Cardiac muscle cell (in vitro differentiated cells and primary cell): ENCODE measurements around the gene RFNG. TPM values are rescaled to one million over a fixed set of nuclear protein-coding genes. Genes with fewer than 3 reads are reported as not detected.

ENCODE experiments used
- DNase-seq, 2 donors: peaks; one replicate each; pipeline versions ENCODE4 v3.0.0 to v3.0.0-alpha.2; 2010 to 2017; ENCODE audit warnings: low read depth in 1 of 2, low spot score in 1 of 2
- H3K27ac ChIP-seq: fragments of 200-600 bp; sonication (generic); 2 replicates; pipeline ENCODE4 v1.5.1; 2016
- H3K27me3 ChIP-seq: fragments of 200-600 bp; sonication (generic); 2 replicates; pipeline ENCODE4 v1.6.0; 2016; ENCODE audit warnings: control low read depth
- H3K36me3 ChIP-seq: fragments of 200-600 bp; sonication (generic); 2 replicates; pipeline ENCODE4 v1.5.1; 2016; ENCODE audit warnings: control low read depth
- H3K4me1 ChIP-seq: fragments of 200-600 bp; sonication (generic); 2 replicates; pipeline ENCODE4 v1.8.1; 2017; ENCODE audit warnings: low read depth, mild to moderate bottlenecking, mixed run types
- H3K4me3 ChIP-seq: fragments of 200-600 bp; sonication (generic); 2 replicates; pipeline ENCODE4 v1.5.1; 2016; ENCODE audit warnings: mild to moderate bottlenecking
- H3K9me3 ChIP-seq: fragments of 200-600 bp; sonication (generic); 2 replicates; pipeline ENCODE4 v1.5.1; 2017; ENCODE audit warnings: low read depth, mild to moderate bottlenecking, control low read depth
- polyA plus RNA-seq: library from polyadenylated mRNA; unstranded; fragments of >200 nt; fragmentation: Nextera tagmentation; extraction: Ambion mirVana; gene quantifications from 2 replicates; pipeline ENCODE4 v1.2.1, GENCODE V29; 2016
- total RNA-seq: library from RNA; depleted of rRNA; stranded (reverse); fragments of >200 nt; gene quantifications from 2 replicates; pipeline ENCODE4 v1.2.3, GENCODE V29; 2016
- TF ChIP-seq, protein P1 (sequence below): IDR thresholded peaks from 2 replicates; pipeline ENCODE4 v1.5.1; 2012; ENCODE audit warnings: low read depth, mild to moderate bottlenecking, low read length

The RFNG gene
- total and polyA plus RNA-seq, 2 experiments from 2014 or later: 94.6 to 98.3 TPM

DNA sequence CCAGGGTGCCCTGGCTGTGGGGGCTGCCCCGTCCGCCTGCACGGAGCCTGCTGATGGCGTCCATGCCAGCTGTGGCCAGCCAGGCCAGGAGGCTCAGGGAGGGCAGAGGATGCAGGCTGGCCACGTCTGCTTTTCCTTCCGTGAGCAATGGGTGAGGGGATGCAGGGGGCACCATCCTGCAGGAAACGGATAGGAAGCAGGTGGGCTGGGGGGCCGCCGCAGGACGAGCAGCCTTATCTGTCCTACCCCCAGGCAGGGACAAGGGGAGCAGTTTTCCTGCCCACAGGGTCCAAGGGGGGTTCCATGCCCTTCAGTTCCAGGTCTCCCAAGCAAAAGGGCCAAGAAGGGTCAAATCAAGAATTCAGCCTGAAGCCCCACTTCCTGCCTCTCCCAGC lies 7.2 kb upstream of the RFNG start:
- H3K4me1 ChIP-seq: no peaks in the 10 kb centered on the region
- DNase-seq: no peak
- H3K4me3 ChIP-seq: no peak overlapping the region
- H3K9me3 ChIP-seq: no peaks in the 10 kb centered on the region
- H3K36me3 ChIP-seq: peaks cover 35% of the 10 kb centered on the region
- TF ChIP-seq, protein P1, sequence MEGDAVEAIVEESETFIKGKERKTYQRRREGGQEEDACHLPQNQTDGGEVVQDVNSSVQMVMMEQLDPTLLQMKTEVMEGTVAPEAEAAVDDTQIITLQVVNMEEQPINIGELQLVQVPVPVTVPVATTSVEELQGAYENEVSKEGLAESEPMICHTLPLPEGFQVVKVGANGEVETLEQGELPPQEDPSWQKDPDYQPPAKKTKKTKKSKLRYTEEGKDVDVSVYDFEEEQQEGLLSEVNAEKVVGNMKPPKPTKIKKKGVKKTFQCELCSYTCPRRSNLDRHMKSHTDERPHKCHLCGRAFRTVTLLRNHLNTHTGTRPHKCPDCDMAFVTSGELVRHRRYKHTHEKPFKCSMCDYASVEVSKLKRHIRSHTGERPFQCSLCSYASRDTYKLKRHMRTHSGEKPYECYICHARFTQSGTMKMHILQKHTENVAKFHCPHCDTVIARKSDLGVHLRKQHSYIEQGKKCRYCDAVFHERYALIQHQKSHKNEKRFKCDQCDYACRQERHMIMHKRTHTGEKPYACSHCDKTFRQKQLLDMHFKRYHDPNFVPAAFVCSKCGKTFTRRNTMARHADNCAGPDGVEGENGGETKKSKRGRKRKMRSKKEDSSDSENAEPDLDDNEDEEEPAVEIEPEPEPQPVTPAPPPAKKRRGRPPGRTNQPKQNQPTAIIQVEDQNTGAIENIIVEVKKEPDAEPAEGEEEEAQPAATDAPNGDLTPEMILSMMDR: no peak
- H3K27ac ChIP-seq: no peak overlapping the region
- H3K27me3 ChIP-seq: no peaks in the 10 kb centered on the region

DNA sequence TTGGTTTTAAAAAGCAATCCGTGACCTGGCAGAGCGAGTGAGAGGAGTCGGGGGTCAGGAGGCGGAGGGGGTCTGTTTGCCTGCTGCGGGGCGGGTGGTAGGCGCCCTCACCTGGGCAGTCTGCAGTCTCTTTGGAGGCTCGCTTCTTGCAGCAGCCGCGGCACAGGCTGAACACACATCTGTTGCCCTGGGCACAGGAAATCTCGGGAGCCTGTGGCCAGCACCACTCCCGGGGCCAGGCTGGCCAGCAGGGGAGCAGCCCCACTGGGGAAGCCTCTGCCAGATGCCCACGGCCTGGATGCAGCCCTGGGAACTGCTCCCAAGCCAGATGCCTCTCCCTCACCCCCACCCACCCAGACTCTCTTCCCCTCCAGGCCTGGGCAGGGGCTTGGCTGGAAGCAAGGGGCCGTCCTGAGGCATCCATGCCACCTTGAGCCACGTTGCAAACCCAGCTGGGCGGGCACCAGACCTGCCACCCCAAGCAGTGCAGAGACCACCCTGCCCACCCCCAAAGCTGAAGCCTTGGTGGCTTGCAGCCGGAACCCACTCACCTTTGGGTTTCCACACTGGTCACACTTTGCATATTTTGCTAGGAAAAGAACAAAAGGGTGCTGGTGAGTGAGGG lies 6.7 kb upstream of the RFNG start:
- TF ChIP-seq, protein P1: no peak
- Histone ChIP-seq H3K4me3 (no peak overlapping the region), H3K36me3 (peaks cover 35% of the 10 kb centered on the region), H3K4me1 (no peaks in the 10 kb centered on the region), H3K27ac (no peak overlapping the region), H3K27me3 (no peaks in the 10 kb centered on the region), H3K9me3 (no peaks in the 10 kb centered on the region)
- DNase-seq: no peak

DNA sequence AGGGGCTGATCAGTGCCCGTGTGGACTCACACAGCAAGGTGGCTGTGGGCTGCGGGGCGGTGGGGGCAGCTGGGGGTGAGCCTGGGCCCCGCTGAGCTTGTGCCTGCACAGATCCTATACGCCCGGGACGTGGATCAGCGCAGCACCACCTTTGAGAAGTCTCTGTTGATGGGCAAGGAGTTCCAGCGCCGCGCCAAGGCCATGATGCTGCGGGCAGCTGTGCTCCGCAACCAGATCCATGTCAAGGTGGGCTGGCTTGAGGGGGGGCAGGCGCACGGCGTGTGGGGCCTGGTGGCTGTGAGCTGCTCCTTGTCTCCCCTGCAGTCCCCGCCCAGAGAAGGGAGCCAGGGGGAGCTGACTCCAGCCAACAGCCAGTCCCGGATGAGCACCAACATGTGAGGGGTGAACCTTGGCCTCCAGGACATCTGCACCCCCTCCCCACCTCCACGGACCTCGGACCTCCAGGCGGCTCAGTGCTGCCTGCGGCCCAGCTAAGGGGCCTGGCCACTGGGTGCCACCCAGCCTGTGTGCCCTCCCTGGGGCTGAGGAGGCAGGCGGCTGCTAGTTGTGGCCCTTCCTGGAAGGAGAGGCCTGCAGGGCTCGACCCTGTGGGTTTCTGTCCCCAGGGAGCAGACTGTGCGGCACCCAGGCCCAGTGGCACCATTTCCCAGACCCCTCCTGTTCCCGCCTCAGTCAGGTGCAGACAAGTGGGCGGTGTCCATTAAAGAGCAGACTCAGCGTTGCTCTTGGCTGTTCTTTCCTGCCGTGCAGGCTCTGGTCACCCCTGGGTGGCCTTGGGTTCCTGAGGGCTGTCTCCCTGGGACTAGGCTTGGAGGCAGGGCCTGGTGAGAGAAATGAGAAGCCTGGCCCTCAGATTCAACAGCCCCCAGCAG lies 5.4 kb upstream of the RFNG start:
- Histone ChIP-seq H3K9me3 (no peaks in the 10 kb centered on the region), H3K4me1 (peaks cover 4% of the 10 kb centered on the region), H3K27ac (no peak overlapping the region), H3K4me3 (no peak overlapping the region), H3K36me3 (peaks cover 35% of the 10 kb centered on the region), H3K27me3 (no peaks in the 10 kb centered on the region)
- TF ChIP-seq, protein P1: no peak
- no peak for DNase-seq

DNA sequence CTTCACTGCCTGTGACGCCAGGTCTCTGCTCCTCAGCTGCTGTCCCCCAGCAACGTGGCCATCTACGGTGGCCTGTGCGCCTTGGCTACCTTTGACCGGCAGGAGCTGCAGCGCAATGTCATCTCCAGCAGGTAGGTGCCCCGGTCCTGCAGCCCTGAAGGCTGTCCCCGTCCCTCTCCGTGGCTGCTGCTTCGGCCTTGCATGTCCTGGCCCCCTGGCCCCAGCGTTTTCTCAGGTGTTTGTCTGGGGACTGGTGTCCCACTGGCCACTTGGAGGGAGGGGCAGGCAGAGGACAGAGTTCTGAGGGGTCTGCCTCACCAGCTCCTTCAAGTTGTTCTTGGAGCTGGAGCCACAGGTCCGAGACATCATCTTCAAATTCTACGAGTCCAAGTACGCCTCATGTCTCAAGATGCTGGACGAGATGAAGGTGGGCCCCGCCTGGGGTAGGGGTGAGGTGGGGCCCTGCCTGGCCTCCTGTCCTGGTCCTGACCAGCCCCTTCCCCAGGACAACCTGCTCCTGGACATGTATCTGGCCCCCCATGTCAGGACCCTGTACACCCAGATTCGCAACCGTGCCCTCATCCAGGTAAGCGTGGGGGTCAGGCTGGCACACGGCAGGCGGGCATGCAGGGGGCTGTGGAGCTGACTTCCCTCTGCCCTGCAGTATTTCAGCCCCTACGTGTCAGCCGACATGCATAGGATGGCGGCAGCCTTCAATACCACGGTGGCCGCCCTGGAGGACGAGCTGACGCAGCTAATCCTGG lies 4.5 kb upstream of the RFNG start:
- H3K36me3 ChIP-seq: peaks cover 30% of the 10 kb centered on the region
- no peaks in the 10 kb centered on the region for H3K9me3 ChIP-seq
- peaks cover 4% of the 10 kb centered on the region for H3K4me1 ChIP-seq
- no peak for DNase-seq
- no peak overlapping the region for H3K27ac ChIP-seq
- TF ChIP-seq, protein P1: no peak
- H3K27me3 ChIP-seq: no peaks in the 10 kb centered on the region
- H3K4me3 ChIP-seq: no peak overlapping the region
